PC-9 (cell line): ENCODE data around the gene HLA-DRA.

Experiments used
- EZH2 ChIP-seq: fragments of 200-600 bp; sonication (generic); IDR thresholded peaks from 2 replicates; pipeline ENCODE4 v1.8.0; 2017; ENCODE audit warnings: antibody characterized with exemption, low read depth
- TF ChIP-seq, protein P1 (sequence below): fragments of 200-600 bp; sonication (generic); conservative IDR thresholded peaks from 2 replicates; pipeline ENCODE4 v1.6.1; 2017; ENCODE audit warnings: mixed run types, antibody characterized with exemption, mild to moderate bottlenecking, moderate library complexity

DNA sequence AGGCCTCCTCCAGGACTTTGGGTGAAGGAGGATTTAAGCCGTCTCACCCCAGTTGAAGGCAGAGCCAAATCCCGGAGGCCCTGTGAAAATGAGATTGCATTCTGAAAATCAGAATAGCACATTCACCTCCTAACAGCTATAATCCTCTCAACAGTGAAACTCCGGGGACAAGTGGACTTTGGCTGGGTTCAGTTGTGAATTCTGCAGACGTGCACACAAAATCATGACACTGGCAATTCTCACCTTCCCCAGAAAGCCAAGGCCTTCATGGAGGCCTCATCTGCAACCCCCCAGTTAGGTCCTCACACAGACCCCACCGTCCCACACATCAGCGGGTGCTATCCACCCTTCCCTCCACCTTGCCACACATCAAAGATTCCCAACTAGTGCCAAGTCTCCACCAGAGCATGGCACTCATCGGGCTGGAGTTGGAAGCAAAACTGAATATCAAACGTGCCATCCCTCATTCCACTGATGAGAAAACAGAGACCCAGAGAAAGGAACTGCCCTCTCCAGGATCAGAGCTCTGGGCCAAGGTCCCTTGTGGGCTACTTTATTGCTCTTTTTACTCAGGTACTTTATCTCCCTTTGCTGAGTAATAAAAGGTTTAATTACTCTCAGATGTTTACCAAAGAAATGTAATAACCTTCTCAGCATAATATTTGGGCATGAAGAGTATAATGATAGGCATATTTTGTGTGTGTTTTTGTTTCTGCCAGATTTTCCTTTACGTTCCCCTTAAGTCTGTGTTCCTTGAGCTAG, 27.9 kb upstream of the HLA-DRA start:
- TF ChIP-seq EZH2, result no peak
- TF ChIP-seq, protein P1, sequence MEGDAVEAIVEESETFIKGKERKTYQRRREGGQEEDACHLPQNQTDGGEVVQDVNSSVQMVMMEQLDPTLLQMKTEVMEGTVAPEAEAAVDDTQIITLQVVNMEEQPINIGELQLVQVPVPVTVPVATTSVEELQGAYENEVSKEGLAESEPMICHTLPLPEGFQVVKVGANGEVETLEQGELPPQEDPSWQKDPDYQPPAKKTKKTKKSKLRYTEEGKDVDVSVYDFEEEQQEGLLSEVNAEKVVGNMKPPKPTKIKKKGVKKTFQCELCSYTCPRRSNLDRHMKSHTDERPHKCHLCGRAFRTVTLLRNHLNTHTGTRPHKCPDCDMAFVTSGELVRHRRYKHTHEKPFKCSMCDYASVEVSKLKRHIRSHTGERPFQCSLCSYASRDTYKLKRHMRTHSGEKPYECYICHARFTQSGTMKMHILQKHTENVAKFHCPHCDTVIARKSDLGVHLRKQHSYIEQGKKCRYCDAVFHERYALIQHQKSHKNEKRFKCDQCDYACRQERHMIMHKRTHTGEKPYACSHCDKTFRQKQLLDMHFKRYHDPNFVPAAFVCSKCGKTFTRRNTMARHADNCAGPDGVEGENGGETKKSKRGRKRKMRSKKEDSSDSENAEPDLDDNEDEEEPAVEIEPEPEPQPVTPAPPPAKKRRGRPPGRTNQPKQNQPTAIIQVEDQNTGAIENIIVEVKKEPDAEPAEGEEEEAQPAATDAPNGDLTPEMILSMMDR, result no peak
